LNCAP (cell line): Measurements from ENCODE around the gene WIZ.
A peak's percentile ranks its signal among the peaks of the same experiment; 100 is the strongest.

Source experiments
- CTCF ChIP-seq: fragments of 450-650 bp; IDR thresholded peaks from 2 replicates; pipeline ENCODE4 v1.5.1; 2017; ENCODE audit warnings: mild to moderate bottlenecking

Gene WIZ

GRCh38 chr19:15437355-15438123 is 12.2 kb downstream of the WIZ start:
- peak; percentile 35 for TF ChIP-seq CTCF

- no peak for TF ChIP-seq CTCF
Observed at GRCh38 chr19:15436826-15437110, 13.0 kb downstream of the WIZ start.

- no peak for TF ChIP-seq CTCF
Observed at GRCh38 chr19:15436012-15436825, 13.5 kb downstream of the WIZ start.

GRCh38 chr19:15433519-15434069 is 16.2 kb downstream of the WIZ start:
- TF ChIP-seq CTCF, result no peak

- TF ChIP-seq CTCF, result no peak
Observed at GRCh38 chr19:15432629-15433518, 16.9 kb downstream of the WIZ start.

- TF ChIP-seq CTCF, result no peak
Observed at GRCh38 chr19:15432018-15432494, 17.7 kb downstream of the WIZ start.
